ENCODE data around the gene BCAP31.
"Not testable (repeated sequence)": the region's sequence is repeated elsewhere in the genome, so short reads cannot be mapped to it uniquely, and the experiment has no call there.

Gene BCAP31

GRCh38 chrX:153735274-153735673, 11.1 kb upstream of the BCAP31 start:
- no peak for DNase-seq (ENCODE audit: low read depth in 2 of 2)

GRCh38 chrX:153734871-153735270, 10.7 kb upstream of the BCAP31 start:
- no peak for DNase-seq (ENCODE audit: low read depth in 2 of 2)

GRCh38 chrX:153733651-153734240, 9.6 kb upstream of the BCAP31 start:
- DNase-seq (ENCODE audit: low read depth in 2 of 2) = no peak

GRCh38 chrX:153732401-153732800, 8.2 kb upstream of the BCAP31 start:
- DNase-seq (ENCODE audit: low read depth in 2 of 2) = no peak

- DNase-seq (ENCODE audit: low read depth in 2 of 2) = no peak
Observed at GRCh38 chrX:153731845-153732215, 7.6 kb upstream of the BCAP31 start.

GRCh38 chrX:153731117-153731844, 7.1 kb upstream of the BCAP31 start:
- no peak for DNase-seq (ENCODE audit: low read depth in 2 of 2)

GRCh38 chrX:153730115-153730514, 5.9 kb upstream of the BCAP31 start:
- not testable (repeated sequence) for DNase-seq (ENCODE audit: low read depth in 2 of 2)

GRCh38 chrX:153728951-153729631, 4.9 kb upstream of the BCAP31 start:
- DNase-seq (ENCODE audit: low read depth in 2 of 2) = no peak

- no peak for DNase-seq (ENCODE audit: low read depth in 2 of 2)
Observed at GRCh38 chrX:153728095-153728494, 3.9 kb upstream of the BCAP31 start.

- no peak for DNase-seq (ENCODE audit: low read depth in 2 of 2)
Observed at GRCh38 chrX:153727123-153727931, 3.1 kb upstream of the BCAP31 start.

GRCh38 chrX:153726286-153727122, 2.3 kb upstream of the BCAP31 start:
- DNase-seq (ENCODE audit: low read depth in 2 of 2) = peak in 1 of 2 donors; percentile 21

GRCh38 chrX:153725832-153726285, 1.7 kb upstream of the BCAP31 start:
- DNase-seq (ENCODE audit: low read depth in 2 of 2) = no peak

GRCh38 chrX:153725039-153725831, 1.0 kb upstream of the BCAP31 start:
- no peak for DNase-seq (ENCODE audit: low read depth in 2 of 2)

GRCh38 chrX:153723351-153724251, 586 bp downstream of the BCAP31 start:
- peak in 1 of 2 donors; percentile 29 for DNase-seq (ENCODE audit: low read depth in 2 of 2)

- no peak for DNase-seq (ENCODE audit: low read depth in 2 of 2)
Observed at GRCh38 chrX:153722704-153723350, 1.4 kb downstream of the BCAP31 start.

GRCh38 chrX:153719701-153720100, 4.5 kb downstream of the BCAP31 start:
- DNase-seq (ENCODE audit: low read depth in 2 of 2) = no peak

- no peak for DNase-seq (ENCODE audit: low read depth in 2 of 2)
Observed at GRCh38 chrX:153719238-153719637, 4.9 kb downstream of the BCAP31 start.

- no peak for DNase-seq (ENCODE audit: low read depth in 2 of 2)
Observed at GRCh38 chrX:153717445-153717844, 6.7 kb downstream of the BCAP31 start.

- DNase-seq (ENCODE audit: low read depth in 2 of 2) = no peak
Observed at GRCh38 chrX:153714256-153714655, 9.9 kb downstream of the BCAP31 start.
